K562 (cell line): Measurements from ENCODE around the gene SPATC1L. TPM values are rescaled to one million over a fixed set of nuclear protein-coding genes. Genes with fewer than 3 reads are reported as not detected.

Experiments
- CREB1 ChIP-seq, 2 experiments: sonication (generic) in 1 of 2; formaldehyde crosslinking in 1 of 2; IDR thresholded peaks; 2 replicates each; pipeline versions ENCODE4 v1.6.1 to v1.8.0; 2012 to 2022; ENCODE audit warnings: inconsistent platforms in 1 of 2, mild to moderate bottlenecking in 1 of 2, missing genetic modification reagents in 1 of 2, moderate library complexity in 1 of 2
- L3MBTL2 ChIP-seq: fragments of 450-650 bp; IDR thresholded peaks from 2 replicates; pipeline ENCODE4 v1.6.1; 2016; ENCODE audit warnings: mild to moderate bottlenecking, moderate library complexity
- MGA ChIP-seq: fragments of 450-650 bp; IDR thresholded peaks from 2 replicates; pipeline ENCODE4 v1.6.1; 2016; ENCODE audit warnings: mild to moderate bottlenecking, moderate library complexity
- USF2 ChIP-seq: sonication (generic); formaldehyde crosslinking; IDR thresholded peaks from 2 replicates; pipeline ENCODE4 v1.5.0; 2020; ENCODE audit warnings: missing genetic modification reagents
- polyA plus RNA-seq, 8 experiments: library from polyadenylated mRNA; depleted of rRNA in 4 of 8; stranded (reverse) in 5 of 8; unstranded in 3 of 8; fragments of >200 nt; fragmentation: Nextera tagmentation in 2 of 8; fragmentation: Illumina TruSeq in 1 of 8; extraction: Ambion mirVana in 2 of 8; extraction: Trizol in 1 of 8; gene quantifications; 2 replicates each; pipeline versions ENCODE4 v1.2.1 to v1.2.3, GENCODE V29; 2011 to 2014; ENCODE audit warnings: inconsistent platforms in 1 of 8, missing spikeins in 1 of 8
- total RNA-seq, 7 experiments: library from RNA; depleted of rRNA in 6 of 7; stranded (reverse); fragments of >200 nt in 6 of 7; fragmentation: Illumina TruSeq in 2 of 7; extraction: Trizol in 2 of 7; gene quantifications; 2 replicates each; pipeline versions ENCODE4 v1.2.1 to v1.2.3, GENCODE V29; 2011 to 2021; ENCODE audit warnings: low replicate concordance in 1 of 7

SPATC1L gene
- total and polyA plus RNA-seq, 9 of the 15 experiments (the other 6 are each of a cell fraction or from before 2014, with no cell fraction given) = 0.14 to 121 (median 34.0) TPM; not detected in 1

GRCh38 chr21:46130831-46131587 is 53.2 kb downstream of the SPATC1L start (continued):
- TF ChIP-seq USF2 (CRISPR knock-in tag) (peak; percentile 34), MGA (0 out of 2 replicates have a peak, but pooled peaks have one; percentile 22), L3MBTL2 (peak; percentile 32; the same call in 1 of the 2 replicates), CREB1 (IDR thresholded peaks at IDR 0.05) (peak; percentile 15; the same call in 1 of the 2 replicates), CREB1 (CRISPR knock-in tag; IDR thresholded peaks at IDR 0.05) (no peak)
